A549 treated with Hydrocortisone at 1 μM for 4 hours (cell line): ENCODE measurements around the gene MRPL36. TPM values are rescaled to one million over a fixed set of nuclear protein-coding genes. Genes with fewer than 3 reads are reported as not detected.

Experiments
- total RNA-seq: library from RNA; stranded (reverse); fragments of 200-300 nt; extraction: Qiagen RNA extraction; gene quantifications from 5 replicates; pipeline ENCODE4 v1.2.3, GENCODE V29; 2022

Gene MRPL36
- total RNA-seq = 89.4 to 119 TPM (median 113 TPM) in 5 replicates

GRCh38 chr5:1799602-1800471 lies at the start of gene MRPL36:
Gene MRPL36 (minus strand): TSS chr5:1799837. CDS start chr5:1798935, 902 bp downstream.

GRCh38 chr5:1801222-1801966 lies 1.8 kb upstream of the MRPL36 start, which contains the start of gene NDUFS6:
Gene NDUFS6 (plus strand): TSS chr5:1801407. CDS start chr5:1801418, 11 bp downstream.

Other genes starting within 250 kb of the MRPL36 start
- 106 to 133 TPM (median 112 TPM) in 5 replicates for gene NDUFS6, start 1.6 kb upstream of the MRPL36 start, total RNA-seq
- 0.22 to 0.49 TPM (median 0.37 TPM) in 5 replicates for gene IRX4, start 83.1 kb upstream of the MRPL36 start, total RNA-seq